A673 (cell line): ENCODE results near the gene HRH1.

Source experiments
- CTCF ChIP-seq: fragments of 300-800, 200-600 bp; sonication (generic); conservative IDR thresholded peaks from 2 replicates; pipeline ENCODE4 v1.5.1; 2017; ENCODE audit warnings: low read depth, mild to moderate bottlenecking, antibody characterized with exemption, low read length, moderate library complexity, mixed read lengths
- EZH2 ChIP-seq: fragments of 200-600 bp; sonication (generic); IDR thresholded peaks from 2 replicates; pipeline ENCODE4 v1.6.1; 2017; ENCODE audit warnings: borderline replicate concordance, low read depth, mild to moderate bottlenecking, mixed read lengths, antibody characterized with exemption, low read length; ENCODE audit not compliant: poor library complexity, severe bottlenecking

- TF ChIP-seq CTCF = no peak
- no peak for TF ChIP-seq EZH2
These were observed 27.6 kb upstream of the HRH1 start for GRCh38 chr3:11126653-11127052.
